Fibroblast of lung (primary cell): ENCODE data around the gene HLF. TPM values are rescaled to one million over a fixed set of nuclear protein-coding genes. Genes with fewer than 3 reads are reported as not detected.
A peak's percentile ranks its signal among the peaks of the same experiment; 100 is the strongest.

Source experiments
- DNase-seq, 2 donors: peaks; one replicate each; pipeline versions ENCODE4 v3.0.0 to v3.0.0-alpha.2; 2010; ENCODE audit warnings: low read depth in 2 of 2
- H2AFZ ChIP-seq: 2 replicates; pipeline ENCODE4 v1.5.1; 2012; ENCODE audit warnings: low read length, control low read depth, inconsistent platforms
- H3K27ac ChIP-seq: 2 replicates; pipeline ENCODE4 v1.5.1; 2011; ENCODE audit warnings: low read length, control low read depth; ENCODE audit not compliant: insufficient read depth
- H3K27me3 ChIP-seq: 2 replicates; pipeline ENCODE4 v1.5.1; 2011; ENCODE audit warnings: mild to moderate bottlenecking, low read length; ENCODE audit not compliant: control insufficient read depth, insufficient read depth
- H3K36me3 ChIP-seq: 2 replicates; pipeline ENCODE4 v1.5.1; 2011; ENCODE audit warnings: low read length; ENCODE audit not compliant: control insufficient read depth, insufficient read depth
- H3K4me1 ChIP-seq: 2 replicates; pipeline ENCODE4 v1.5.1; 2011; ENCODE audit warnings: low read length; ENCODE audit not compliant: control insufficient read depth, insufficient read depth; ENCODE audit errors: extremely low read depth
- H3K4me2 ChIP-seq: 2 replicates; pipeline ENCODE4 v1.5.1; 2011; ENCODE audit warnings: low read length, control low read depth; ENCODE audit not compliant: insufficient read depth; ENCODE audit errors: extremely low read depth
- H3K4me3 ChIP-seq, 4 experiments: fragments of 200-600 bp in 1 of 4; sonication (generic) in 1 of 4; replicated peaks in 1 of 4; 2 replicates each; pipeline ENCODE4 v1.5.1; 2011 to 2016; ENCODE audit warnings: low read length in 4 of 4, low read depth in 3 of 4, mild to moderate bottlenecking in 3 of 4, control low read depth in 2 of 4, inconsistent platforms in 1 of 4, mixed read lengths in 1 of 4; ENCODE audit not compliant: insufficient read depth in 1 of 4; ENCODE audit errors: control extremely low read depth in 1 of 4
- H3K79me2 ChIP-seq: 2 replicates; pipeline ENCODE4 v1.5.1; 2012; ENCODE audit warnings: mild to moderate bottlenecking, low read length, inconsistent platforms; ENCODE audit not compliant: control insufficient read depth, insufficient read depth
- H3K9ac ChIP-seq: 2 replicates; pipeline ENCODE4 v1.5.1; 2011; ENCODE audit warnings: mild to moderate bottlenecking, low read length, control low read depth; ENCODE audit not compliant: insufficient read depth
- H3K9me3 ChIP-seq: 2 replicates; pipeline ENCODE4 v1.5.1; 2012; ENCODE audit warnings: low read depth, low read length; ENCODE audit not compliant: control insufficient read depth, insufficient read depth
- H4K20me1 ChIP-seq: 2 replicates; pipeline ENCODE4 v1.5.1; 2011; ENCODE audit warnings: low read length; ENCODE audit not compliant: control insufficient read depth, insufficient read depth; ENCODE audit errors: extremely low read depth
- CTCF ChIP-seq, 2 donors: IDR thresholded peaks in 1 of 2; conservative IDR thresholded peaks in 1 of 2; 1 replicate in 1 of 2; 2 replicates in 1 of 2; pipeline ENCODE4 v1.5.1; 2011 to 2012; ENCODE audit warnings: low read length in 2 of 2, control low read depth in 1 of 2, inconsistent platforms in 1 of 2, low read depth in 1 of 2, mild to moderate bottlenecking in 1 of 2
- EZH2 ChIP-seq: IDR thresholded peaks from 2 replicates; pipeline ENCODE4 v1.5.1; 2012; ENCODE audit warnings: low read length, control low read depth, mild to moderate bottlenecking; ENCODE audit errors: missing control alignments
- polyA plus RNA-seq, 2 donors: library from polyadenylated mRNA; depleted of rRNA in 1 of 2; stranded (reverse) in 1 of 2; unstranded in 1 of 2; fragments of >200 nt; gene quantifications; 2 replicates each; pipeline ENCODE4 v1.2.1, GENCODE V29; 2011 to 2012; ENCODE audit warnings: missing spikeins in 1 of 2
- total RNA-seq: library from RNA; depleted of rRNA; stranded (reverse); fragments of >200 nt; gene quantifications from 2 replicates; pipeline ENCODE4 v1.2.1, GENCODE V29; 2014

The HLF gene
- total and polyA plus RNA-seq, 2 donors (not counting 1 experiment from before 2014, with no cell fraction given) = 0.17 to 0.69 TPM

- Histone ChIP-seq H3K79me2 (no peaks in the 10 kb centered on the region), H3K27me3 (peaks cover 3% of the 10 kb centered on the region), H3K9ac (no peak overlapping the region), H3K4me1 (peaks cover 2% of the 10 kb centered on the region), H3K4me3 (peak overlapping the region; percentile 24 to 73 (median 53)), H2AFZ (peak overlapping the region; percentile 60), H3K27ac (peak overlapping the region; percentile 23), H3K9me3 (no peaks in the 10 kb centered on the region), H3K4me2 (peak overlapping the region; percentile 61), H3K36me3 (no peaks in the 10 kb centered on the region), H4K20me1 (no peaks in the 10 kb centered on the region)
- peak; percentile 82 to 93 for DNase-seq
- TF ChIP-seq EZH2 (no peak), CTCF (conservative IDR thresholded peaks at IDR 0.05 in 1 of 2, IDR thresholded peaks at IDR 0.05 in 1 of 2; ENCODE audit: low read depth in 1 of 2, low read length in 2 of 2) (no peak)
Observed at GRCh38 chr17:55238179-55238930, 26.4 kb upstream of the HLF start.

- H3K36me3 ChIP-seq = no peaks in the 10 kb centered on the region
- peak overlapping the region; percentile 61 for H3K4me2 ChIP-seq
- H3K9me3 ChIP-seq = no peaks in the 10 kb centered on the region
- DNase-seq = no peak
- H3K9ac ChIP-seq = no peak overlapping the region
- H3K4me3 ChIP-seq = peak overlapping the region; percentile 24 to 73 (median 53)
- peak overlapping the region; percentile 16 for H2AFZ ChIP-seq
- H4K20me1 ChIP-seq = no peaks in the 10 kb centered on the region
- H3K27ac ChIP-seq = no peak overlapping the region
- H3K27me3 ChIP-seq = peaks cover 3% of the 10 kb centered on the region
- peaks cover 2% of the 10 kb centered on the region for H3K4me1 ChIP-seq
- no peak for TF ChIP-seq EZH2
- TF ChIP-seq CTCF (conservative IDR thresholded peaks at IDR 0.05 in 1 of 2, IDR thresholded peaks at IDR 0.05 in 1 of 2; ENCODE audit: low read depth in 1 of 2, low read length in 2 of 2) = no peak
- H3K79me2 ChIP-seq = no peaks in the 10 kb centered on the region
Observed at GRCh38 chr17:55238931-55239297, 25.8 kb upstream of the HLF start.

GRCh38 chr17:55241097-55241496 is 23.7 kb upstream of the HLF start:
- peaks cover 3% of the 10 kb centered on the region for H3K27me3 ChIP-seq
- H3K4me2 ChIP-seq = no peak overlapping the region
- H3K27ac ChIP-seq = no peak overlapping the region
- no peak overlapping the region for H2AFZ ChIP-seq
- H3K4me1 ChIP-seq = peaks cover 2% of the 10 kb centered on the region
- H3K9me3 ChIP-seq = no peaks in the 10 kb centered on the region
- no peak overlapping the region for H3K4me3 ChIP-seq
- H3K79me2 ChIP-seq = no peaks in the 10 kb centered on the region
- H3K9ac ChIP-seq = no peak overlapping the region
- no peaks in the 10 kb centered on the region for H4K20me1 ChIP-seq
- no peaks in the 10 kb centered on the region for H3K36me3 ChIP-seq
- DNase-seq = no peak
- TF ChIP-seq CTCF (conservative IDR thresholded peaks at IDR 0.05 in 1 of 2, IDR thresholded peaks at IDR 0.05 in 1 of 2; ENCODE audit: low read depth in 1 of 2, low read length in 2 of 2) = no peak
- no peak for TF ChIP-seq EZH2
